Breast epithelium (tissue), 4 donors: ENCODE measurements around the gene ZNF99. TPM values are rescaled to one million over a fixed set of nuclear protein-coding genes. Genes with fewer than 3 reads are reported as not detected.
"Not testable (repeated sequence)": the region's sequence is repeated elsewhere in the genome, so short reads cannot be mapped to it uniquely, and the experiment has no call there.

Experiments
- DNase-seq, 2 donors: peaks; one replicate each; pipeline ENCODE4 v3.0.0-alpha.2; 2019; ENCODE audit warnings: low spot score in 2 of 2
- H3K27ac ChIP-seq, 2 donors: fragments of 200-600 bp; sonication (generic) in 1 of 2; one replicate each; pipeline ENCODE4 v1.5.1; 2016 to 2019; ENCODE audit warnings: mild to moderate bottlenecking in 1 of 2
- H3K27me3 ChIP-seq, 2 donors: fragments of 200-600 bp; sonication (generic) in 1 of 2; one replicate each; pipeline versions ENCODE4 v1.5.1 to v1.6.0; 2017 to 2019; ENCODE audit warnings: control low read depth in 1 of 2, mild to moderate bottlenecking in 1 of 2
- H3K36me3 ChIP-seq: fragments of 200-600 bp; one replicate; pipeline ENCODE4 v1.5.1; 2019
- H3K4me1 ChIP-seq, 2 donors: fragments of 200-600 bp; sonication (generic); one replicate each; pipeline ENCODE4 v1.5.1; 2016 to 2019; ENCODE audit warnings: control low read depth in 1 of 2
- H3K4me3 ChIP-seq, 3 donors: fragments of 200-600 bp; sonication (generic); 1 replicate in 2 of 3; 2 replicates in 1 of 3; pipeline ENCODE4 v1.5.1; 2016 to 2019; ENCODE audit warnings: mild to moderate bottlenecking in 3 of 3, moderate library complexity in 2 of 3
- H3K9me3 ChIP-seq, 2 donors: fragments of 200-600 bp; sonication (generic) in 1 of 2; one replicate each; pipeline ENCODE4 v1.5.1; 2016 to 2019; ENCODE audit warnings: control low read depth in 1 of 2
- CTCF ChIP-seq, 3 donors: fragments of 450-650 bp; IDR thresholded peaks; one replicate each; pipeline ENCODE4 v1.5.1; 2016 to 2017; ENCODE audit warnings: antibody characterized with exemption in 3 of 3, mild to moderate bottlenecking in 3 of 3, moderate library complexity in 3 of 3
- POLR2A ChIP-seq: fragments of 450-650 bp; IDR thresholded peaks from one replicate; pipeline ENCODE4 v1.6.1; 2016; ENCODE audit warnings: antibody characterized with exemption, mild to moderate bottlenecking, moderate library complexity
- POLR2AphosphoS5 ChIP-seq, 3 donors: sonication (generic); formaldehyde crosslinking; IDR thresholded peaks; one replicate each; pipeline ENCODE4 v1.6.1; 2017; ENCODE audit warnings: antibody characterized with exemption in 3 of 3
- intact Hi-C: fragments of 100-400 bp; cut with DNase I; formaldehyde crosslinking; loops from one replicate; pipeline ENCODE4 v1.15.1; 2023; ENCODE audit warnings: low total_unique reads
- total RNA-seq, 3 donors: library from RNA; depleted of rRNA; stranded (reverse); fragments of >200 nt; gene quantifications; one replicate each; pipeline ENCODE4 v1.1.0, GENCODE V29; 2016

ZNF99 gene
- total RNA-seq, 3 donors from 2014 or later = 0.16 to 1.6 (median 0.33) TPM

GRCh38 chr19:22733691-22734090, 50.3 kb downstream of the ZNF99 start:
- Histone ChIP-seq H3K27ac (no peak overlapping the region), H3K4me1 (no peaks in the 10 kb centered on the region), H3K4me3 (no peak overlapping the region), H3K9me3 (peaks cover 5 to 55% of the 10 kb centered on the region in 2 donors), H3K36me3 (no peaks in the 10 kb centered on the region), H3K27me3 (no peaks in the 10 kb centered on the region)
- DNase-seq = no peak
- TF ChIP-seq POLR2AphosphoS5 (IDR thresholded peaks at IDR 0.05) (no peak), POLR2A (no peak), CTCF (IDR thresholded peaks at IDR 0.05) (no peak)
- intact Hi-C loops = no loop called here

- H3K27ac ChIP-seq, intact Hi-C loops, H3K36me3 ChIP-seq, H3K9me3 ChIP-seq, H3K27me3 ChIP-seq, H3K4me1 ChIP-seq, H3K4me3 ChIP-seq, DNase-seq: not testable (repeated sequence)
These were observed 55.7 kb downstream of the ZNF99 start for GRCh38 chr19:22728214-22728613.

GRCh38 chr19:22721533-22721932, 62.4 kb downstream of the ZNF99 start:
- H3K4me1 ChIP-seq, intact Hi-C loops, H3K36me3 ChIP-seq, H3K27me3 ChIP-seq, H3K27ac ChIP-seq, DNase-seq, H3K4me3 ChIP-seq, H3K9me3 ChIP-seq: not testable (repeated sequence)

DNA sequence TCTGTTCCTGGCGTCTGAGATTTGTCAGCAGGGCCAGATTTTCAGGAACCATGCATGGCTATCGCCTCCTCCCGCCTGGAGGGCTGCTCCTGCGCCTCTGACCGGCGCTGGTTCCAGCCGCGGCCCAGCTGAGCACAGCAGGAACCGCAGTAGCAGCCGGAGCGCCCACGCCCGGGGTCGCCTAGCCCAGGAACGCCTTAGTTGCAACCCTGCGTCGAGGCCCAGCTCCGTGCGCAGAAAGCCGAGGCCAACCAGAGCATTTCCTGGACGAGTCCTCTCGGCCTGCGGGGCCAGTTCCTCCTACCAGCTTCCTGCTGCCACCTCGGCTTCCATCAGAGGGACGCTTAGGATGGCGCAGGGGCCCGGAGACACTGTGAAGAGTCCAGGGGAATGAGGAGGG, 75.0 kb downstream of the ZNF99 start:
- Histone ChIP-seq H3K27me3 (no peaks in the 10 kb centered on the region), H3K9me3 (peaks cover 11 to 46% of the 10 kb centered on the region in 2 donors), H3K4me3 (no peak overlapping the region), H3K36me3 (no peaks in the 10 kb centered on the region), H3K27ac (no peak overlapping the region), H3K4me1 (no peaks in the 10 kb centered on the region)
- DNase-seq = no peak
- TF ChIP-seq POLR2AphosphoS5 (IDR thresholded peaks at IDR 0.05) = no peak
- no peak for TF ChIP-seq POLR2A
- TF ChIP-seq CTCF (IDR thresholded peaks at IDR 0.05) = no peak
- intact Hi-C loops = no loop called here

- H3K9me3 ChIP-seq = peaks cover 20 to 63% of the 10 kb centered on the region in 2 donors
- H3K36me3 ChIP-seq, H3K27ac ChIP-seq, intact Hi-C loops, H3K4me3 ChIP-seq, H3K4me1 ChIP-seq, DNase-seq, H3K27me3 ChIP-seq: not testable (repeated sequence)
These were observed 80.9 kb downstream of the ZNF99 start for GRCh38 chr19:22703096-22703495.

DNA sequence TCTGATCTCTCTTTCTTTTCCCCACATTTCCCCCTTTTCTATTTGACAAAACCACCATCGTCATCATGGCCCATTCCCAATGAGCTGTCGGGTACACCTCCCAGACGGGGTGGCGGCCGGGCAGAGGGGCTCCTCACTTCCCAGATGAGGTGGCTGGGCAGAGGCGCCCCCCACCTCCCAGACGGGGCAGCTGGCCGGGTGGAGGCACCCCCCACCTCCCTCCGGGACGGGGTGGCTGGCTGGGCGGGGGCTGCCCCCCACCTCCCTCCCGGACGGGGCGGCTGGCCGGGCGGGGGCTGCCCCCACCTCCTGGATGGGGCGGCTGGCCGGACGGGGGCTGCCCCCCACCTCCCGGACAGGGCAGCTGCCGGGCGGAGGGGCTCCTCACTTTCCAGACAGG, 81.3 kb downstream of the ZNF99 start:
- H3K27ac ChIP-seq, H3K36me3 ChIP-seq, intact Hi-C loops, H3K4me1 ChIP-seq, H3K4me3 ChIP-seq, DNase-seq, H3K27me3 ChIP-seq: not testable (repeated sequence)
- peaks cover 20 to 63% of the 10 kb centered on the region in 2 donors for H3K9me3 ChIP-seq

Other genes with a start within 250 kb of the ZNF99 start
- 1 to 10 TPM in 1 of 3 donors, under 1 TPM in 2; 0.32 to 1.2 (median 0.98) TPM for gene ZNF492, start 149.8 kb downstream of the ZNF99 start, total RNA-seq
- gene ZNF723, start 48.1 kb upstream of the ZNF99 start, total RNA-seq = not detected
- gene ZNF728, start 219.0 kb upstream of the ZNF99 start, total RNA-seq = 1 to 10 TPM; 2.1 to 5.4 (median 2.6) TPM